ENCODE data around the gene RHBDD1. TPM values are rescaled to one million over a fixed set of nuclear protein-coding genes. Genes with fewer than 3 reads are reported as not detected.

RHBDD1 gene
- polyA plus RNA-seq, 1 donor, result 13.4 TPM

GRCh38 chr2:226885769-226886435 lies 50.0 kb downstream of the RHBDD1 start:
- DNase-seq (ENCODE audit: low read depth), result no peak

GRCh38 chr2:226887940-226888339 lies 52.1 kb downstream of the RHBDD1 start:
- DNase-seq (ENCODE audit: low read depth), result no peak

- no peak for DNase-seq (ENCODE audit: low read depth)
These were observed 52.6 kb downstream of the RHBDD1 start for GRCh38 chr2:226888378-226888965.

- DNase-seq (ENCODE audit: low read depth), result no peak
These were observed 53.1 kb downstream of the RHBDD1 start for GRCh38 chr2:226888971-226889370.

DNA sequence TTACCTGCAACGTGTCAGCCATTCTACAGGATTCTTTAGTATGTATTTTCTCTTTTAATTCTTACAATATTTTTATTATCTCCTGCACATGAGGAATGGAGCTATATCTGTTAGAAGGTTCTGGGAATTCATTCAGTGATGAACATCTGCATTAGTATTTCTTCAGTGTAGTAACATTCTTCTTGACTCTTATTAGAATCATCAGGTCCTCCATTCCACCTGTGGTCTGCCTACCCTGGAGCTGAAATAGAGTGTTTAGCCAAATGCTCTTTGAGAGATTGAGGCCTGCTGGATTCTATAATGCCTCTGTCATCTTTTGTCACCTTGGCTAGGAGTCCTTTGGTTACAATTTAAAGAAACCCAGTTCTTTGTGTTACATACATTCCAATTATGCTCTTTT lies 54.4 kb downstream of the RHBDD1 start:
- DNase-seq (ENCODE audit: low read depth), result no peak

GRCh38 chr2:226891780-226892590 lies 56.1 kb downstream of the RHBDD1 start:
- DNase-seq (ENCODE audit: low read depth), result no peak

DNA sequence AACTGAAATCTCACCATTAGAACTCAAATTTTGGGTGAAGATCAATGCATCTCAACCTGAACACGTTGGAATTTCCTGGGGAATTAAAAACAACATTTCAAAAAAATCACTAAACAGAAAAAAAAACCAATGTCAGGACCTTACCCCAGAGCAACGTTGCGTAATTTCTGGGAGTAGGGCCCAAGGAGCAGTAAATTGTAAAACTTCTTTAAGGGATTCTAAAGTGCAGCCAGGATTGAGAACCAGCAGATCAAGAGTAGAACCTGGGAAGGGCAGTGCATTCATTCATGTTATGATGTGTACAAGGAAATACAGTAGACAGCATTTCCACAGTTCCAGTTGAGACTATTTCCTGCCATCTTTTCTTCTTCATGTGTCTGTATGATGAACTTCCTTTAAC lies 56.9 kb downstream of the RHBDD1 start:
- DNase-seq (ENCODE audit: low read depth), result no peak

DNA sequence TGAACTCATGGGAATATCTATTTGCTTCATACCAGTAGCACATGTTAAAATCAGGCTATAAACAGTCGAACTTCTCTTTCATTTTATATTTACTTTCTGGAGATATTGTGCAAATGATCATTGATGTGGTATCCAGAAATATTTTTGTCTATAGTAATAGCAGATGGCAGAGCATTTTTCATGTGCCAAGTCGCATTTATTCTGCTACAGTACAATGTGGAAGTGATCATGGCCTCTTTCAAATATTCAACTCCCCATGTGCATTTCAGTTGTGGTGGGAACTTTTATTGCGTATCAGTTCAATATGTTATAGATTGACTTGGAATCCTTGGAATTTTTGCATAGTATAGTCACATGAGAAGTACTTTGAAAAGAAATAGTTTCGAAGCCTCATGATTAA lies 57.4 kb downstream of the RHBDD1 start:
- no peak for DNase-seq (ENCODE audit: low read depth)

- no peak for DNase-seq (ENCODE audit: low read depth)
These were observed 58.9 kb downstream of the RHBDD1 start for GRCh38 chr2:226894752-226895151.

GRCh38 chr2:226895579-226895978 lies 59.7 kb downstream of the RHBDD1 start:
- DNase-seq (ENCODE audit: low read depth), result no peak

- no peak for DNase-seq (ENCODE audit: low read depth)
These were observed 62.3 kb downstream of the RHBDD1 start for GRCh38 chr2:226898121-226898520.

DNA sequence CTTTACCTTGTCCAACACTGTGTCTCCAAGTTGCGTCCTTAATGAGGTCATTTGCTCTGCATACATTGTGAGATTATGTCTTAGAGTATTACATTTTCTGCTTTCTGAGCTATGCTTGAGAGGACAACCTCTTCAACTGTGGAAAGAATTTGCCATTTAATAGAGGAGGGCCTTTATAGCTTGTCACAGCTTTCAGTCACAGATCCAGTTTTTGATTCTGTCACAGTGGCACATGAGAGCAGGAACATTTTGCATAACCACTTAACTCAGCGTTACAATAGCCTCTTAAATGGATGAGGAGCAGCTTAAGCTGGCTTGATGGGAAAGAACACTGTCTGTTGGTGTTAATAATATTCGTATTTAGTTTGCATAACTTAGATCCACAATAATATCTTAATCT lies 63.0 kb downstream of the RHBDD1 start:
- DNase-seq (ENCODE audit: low read depth), result no peak

DNA sequence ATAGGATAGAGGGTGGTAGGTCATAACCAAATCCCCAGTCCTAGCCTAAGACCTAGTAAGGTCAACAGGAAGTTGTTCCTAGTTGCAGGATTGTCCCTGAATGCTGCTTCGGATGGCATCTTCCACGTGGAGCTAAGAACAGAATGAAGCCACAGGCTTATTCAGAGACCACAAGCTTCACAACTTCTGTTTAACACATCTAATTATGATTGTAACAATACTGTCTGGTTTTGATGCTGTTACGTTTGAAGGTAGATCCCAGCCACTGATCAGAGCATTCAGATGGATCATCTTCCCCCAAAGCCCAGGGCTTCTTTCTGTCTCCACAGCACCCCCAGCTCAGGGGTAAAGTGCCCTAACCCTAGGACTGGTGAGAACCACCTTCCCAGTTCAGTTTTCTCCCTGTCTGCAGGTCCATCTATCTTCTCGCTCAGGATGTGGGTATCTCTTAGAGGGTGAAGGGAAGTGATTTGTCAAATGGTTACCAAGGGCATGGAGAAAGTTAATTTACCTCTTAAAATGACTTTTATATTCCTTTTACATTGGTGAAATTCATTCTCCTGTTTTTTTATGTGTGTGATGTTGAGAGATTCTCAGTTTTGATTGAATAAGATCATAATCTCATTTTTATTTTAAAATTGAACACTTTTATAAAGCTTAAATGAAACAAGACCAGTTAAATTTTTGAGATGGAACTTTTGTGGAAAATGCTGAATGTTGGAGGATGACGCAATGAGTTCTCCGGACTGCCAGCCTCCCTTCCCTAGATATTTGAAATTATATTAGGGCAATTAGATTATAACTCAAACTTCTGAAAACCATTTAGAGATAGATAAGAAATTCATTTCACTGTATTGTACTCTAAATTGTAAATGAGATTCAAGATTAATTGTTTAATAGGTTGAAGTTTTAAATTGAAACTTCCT lies 66.5 kb downstream of the RHBDD1 start:
- DNase-seq (ENCODE audit: low read depth), result no peak

DNA sequence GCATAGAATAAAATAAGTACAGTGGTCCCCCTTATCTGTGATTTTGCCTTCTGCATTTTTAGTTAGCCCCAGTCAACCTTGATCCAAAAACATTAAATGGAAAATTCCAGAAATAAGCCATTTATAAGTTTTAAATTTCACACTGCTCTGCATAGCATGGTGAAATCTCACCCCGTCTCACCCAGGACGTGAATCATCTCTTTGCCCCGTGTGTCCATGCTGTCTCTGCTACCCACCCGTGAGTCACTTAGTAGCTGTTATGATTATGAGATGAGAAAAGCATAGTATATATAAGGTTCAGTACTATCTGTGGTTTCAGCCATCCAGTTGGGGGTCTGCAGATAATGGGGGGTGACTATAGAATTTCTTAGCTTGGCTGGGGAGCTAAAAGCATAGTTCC lies 67.3 kb downstream of the RHBDD1 start:
- DNase-seq (ENCODE audit: low read depth), result no peak

- no peak for DNase-seq (ENCODE audit: low read depth)
These were observed 68.7 kb downstream of the RHBDD1 start for GRCh38 chr2:226904592-226904991.

DNA sequence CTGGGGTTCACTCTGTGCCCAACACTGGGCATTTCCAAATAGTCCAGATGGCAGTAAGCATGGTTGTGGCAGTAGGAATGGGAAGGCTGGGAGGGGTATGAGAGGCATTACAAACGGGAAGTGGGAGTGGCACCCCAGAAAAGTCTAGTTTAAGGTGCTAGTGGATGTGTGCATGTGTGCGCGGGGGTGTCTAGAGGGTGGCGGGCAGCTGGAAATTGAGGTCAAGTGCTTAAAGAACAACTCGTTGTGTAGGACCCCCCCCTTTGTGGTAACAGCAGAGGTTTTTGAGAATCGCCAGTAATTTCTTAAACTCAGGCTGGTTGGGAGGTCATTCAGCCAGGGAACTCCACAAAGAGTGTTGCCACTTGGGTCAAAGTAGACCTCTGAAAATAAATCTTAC lies 69.9 kb downstream of the RHBDD1 start:
- DNase-seq (ENCODE audit: low read depth), result no peak

- DNase-seq (ENCODE audit: low read depth), result no peak
These were observed 70.4 kb downstream of the RHBDD1 start for GRCh38 chr2:226906163-226906693.

DNA sequence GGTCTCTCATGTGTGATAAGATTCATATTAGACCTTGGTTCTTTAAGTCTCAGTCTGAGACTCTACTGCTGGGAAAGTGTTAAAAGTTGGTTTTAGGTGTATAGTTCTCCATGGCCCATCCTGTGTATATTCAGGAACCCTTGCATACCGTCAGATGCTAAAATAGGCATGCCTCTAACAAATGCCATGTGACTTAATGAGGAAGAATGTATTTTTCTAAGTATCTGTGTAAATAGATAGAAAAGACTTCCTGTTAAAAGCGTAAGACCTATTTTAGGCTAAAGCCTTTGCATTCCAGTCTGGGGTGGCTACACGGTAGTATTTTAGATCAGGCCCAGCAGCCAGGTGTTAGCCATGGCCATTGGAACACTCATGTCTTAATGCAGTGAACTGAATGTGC lies 73.3 kb downstream of the RHBDD1 start:
- no peak for DNase-seq (ENCODE audit: low read depth)

- DNase-seq (ENCODE audit: low read depth), result no peak
These were observed 74.0 kb downstream of the RHBDD1 start for GRCh38 chr2:226909836-226910235.

DNA sequence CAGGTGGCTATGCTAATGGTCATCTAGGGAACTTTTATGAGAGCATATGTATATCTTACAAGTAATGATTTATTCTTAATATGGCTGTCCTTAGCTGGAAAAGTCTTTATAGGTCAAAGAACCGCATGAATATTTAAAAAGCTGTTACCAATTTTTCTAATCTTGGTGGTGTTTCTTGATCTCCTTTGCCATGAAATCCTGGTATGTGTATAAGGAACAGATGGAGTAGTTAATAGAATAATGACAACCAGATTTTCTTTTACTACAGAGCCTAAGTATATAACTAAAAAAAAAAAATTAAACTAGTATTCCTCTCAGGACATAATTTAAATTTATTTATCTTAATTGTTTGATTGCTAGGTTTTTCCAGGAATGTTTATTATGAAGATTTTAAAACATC lies 74.5 kb downstream of the RHBDD1 start:
- no peak for DNase-seq (ENCODE audit: low read depth)

GRCh38 chr2:226911932-226912331 lies 76.1 kb downstream of the RHBDD1 start:
- DNase-seq (ENCODE audit: low read depth), result no peak

- DNase-seq (ENCODE audit: low read depth), result no peak
These were observed 77.8 kb downstream of the RHBDD1 start for GRCh38 chr2:226913641-226914040.
